GM18519 (cell line): ENCODE measurements around the gene CDK1.
"Not testable (repeated sequence)": the region's sequence is repeated elsewhere in the genome, so short reads cannot be mapped to it uniquely, and the experiment has no call there.

Experiments used
- ATAC-seq: cut with Tn5 transposase; IDR thresholded peaks from one replicate; pipeline ENCODE4 v1.9.1; 2021; ENCODE audit warnings: mild to moderate bottlenecking, moderate library complexity; ENCODE audit not compliant: unreplicated experiment, low FRiP score

CDK1 gene

GRCh38 chr10:60809157-60809556, 30.9 kb downstream of the CDK1 start:
- ATAC-seq: no peak

- ATAC-seq: no peak
Measured at GRCh38 chr10:60810437-60811182, 32.3 kb downstream of the CDK1 start.

- ATAC-seq: peak; percentile 73
Measured at GRCh38 chr10:60816628-60817397, 38.5 kb downstream of the CDK1 start.

GRCh38 chr10:60817398-60817805, 39.1 kb downstream of the CDK1 start:
- no peak for ATAC-seq

GRCh38 chr10:60818134-60818770, 40.0 kb downstream of the CDK1 start:
- no peak for ATAC-seq

DNA sequence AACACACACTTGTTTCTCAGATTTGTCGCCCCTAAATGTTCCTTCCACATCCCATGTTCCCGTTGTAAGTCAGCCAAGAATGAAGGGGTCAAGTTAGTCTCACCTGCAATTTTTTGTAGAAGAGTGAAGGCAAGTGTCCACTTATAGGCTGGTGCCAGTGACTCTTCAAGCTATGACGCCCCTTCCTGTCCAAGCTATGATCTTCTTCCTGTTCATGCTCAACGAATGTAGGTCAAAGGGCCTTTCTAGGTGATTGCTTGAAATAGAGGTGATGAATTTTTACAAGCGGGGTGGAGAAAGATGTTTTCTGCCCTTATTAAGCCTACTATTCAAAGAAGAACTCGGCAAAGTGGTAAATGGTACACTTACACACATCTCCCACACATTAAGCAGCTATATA, 41.0 kb downstream of the CDK1 start:
- ATAC-seq: no peak

DNA sequence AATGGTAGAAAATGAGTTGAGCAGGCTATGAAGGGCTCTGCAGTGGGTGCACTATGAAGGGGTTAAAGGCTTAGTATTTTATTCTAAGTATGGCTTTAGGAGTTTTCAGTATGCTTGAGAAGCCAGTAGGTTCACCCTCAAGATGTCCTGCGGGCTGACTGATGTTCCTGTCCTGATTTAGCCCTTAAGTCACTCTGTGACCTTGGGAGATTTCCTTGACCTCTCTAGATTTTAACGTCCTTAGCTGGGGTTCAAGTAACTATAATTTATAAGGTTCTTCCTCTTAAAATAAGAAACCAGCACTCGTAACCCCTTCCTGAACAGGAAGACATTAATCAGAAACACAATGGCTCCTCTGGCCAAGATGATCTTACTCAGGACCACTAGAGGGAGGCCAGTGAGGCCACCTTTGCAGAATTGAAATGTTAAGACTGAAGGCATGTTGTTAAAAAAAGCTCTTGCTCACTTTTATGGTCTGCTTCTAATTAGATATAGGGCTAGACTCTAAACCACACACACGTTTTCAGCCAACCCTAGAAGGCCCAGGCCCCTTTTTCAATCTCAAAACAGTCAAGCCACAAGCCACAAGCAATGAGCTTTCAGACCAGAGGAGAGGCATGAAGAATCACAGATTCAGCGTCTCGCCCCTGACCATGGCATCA, 41.9 kb downstream of the CDK1 start:
- ATAC-seq: peak; percentile 48

GRCh38 chr10:60821656-60822055, 43.4 kb downstream of the CDK1 start:
- no peak for ATAC-seq

GRCh38 chr10:60822809-60823208, 44.5 kb downstream of the CDK1 start:
- no peak for ATAC-seq

GRCh38 chr10:60823324-60823723, 45.0 kb downstream of the CDK1 start:
- no peak for ATAC-seq

- no peak for ATAC-seq
Measured at GRCh38 chr10:60825520-60825919, 47.2 kb downstream of the CDK1 start.

DNA sequence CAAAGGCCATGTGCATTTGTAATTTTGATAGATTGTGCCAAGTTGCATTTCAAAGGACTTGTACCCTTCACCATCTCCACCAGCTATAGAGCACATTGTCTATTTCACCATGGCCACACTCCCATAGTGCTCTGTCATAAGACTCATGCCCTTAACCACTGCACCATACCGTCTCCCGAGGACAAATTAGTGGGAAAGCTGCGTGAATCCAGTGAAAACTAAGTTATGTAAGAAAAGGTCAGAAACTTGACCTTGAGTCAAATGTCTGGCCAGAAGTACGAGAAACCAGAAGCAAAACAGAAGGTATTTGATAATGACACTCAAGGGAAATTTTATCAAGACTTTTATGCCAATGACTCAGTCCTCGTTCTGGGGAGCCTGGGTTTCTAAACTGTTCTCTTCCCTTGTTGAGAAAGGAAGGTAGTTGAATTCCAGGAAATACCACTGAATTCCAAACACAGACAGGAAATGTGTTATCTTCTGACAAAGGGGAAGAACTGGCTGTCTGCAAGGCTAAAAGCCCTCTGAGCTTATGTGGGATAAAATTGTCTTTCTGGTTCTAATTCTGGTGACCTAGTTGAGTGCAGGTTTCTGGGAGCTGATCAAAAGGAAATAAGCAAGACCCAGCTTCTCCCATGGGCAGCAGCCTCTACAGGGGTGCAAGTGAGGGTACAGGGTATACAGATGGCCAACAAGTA, 49.7 kb downstream of the CDK1 start:
- ATAC-seq: no peak

DNA sequence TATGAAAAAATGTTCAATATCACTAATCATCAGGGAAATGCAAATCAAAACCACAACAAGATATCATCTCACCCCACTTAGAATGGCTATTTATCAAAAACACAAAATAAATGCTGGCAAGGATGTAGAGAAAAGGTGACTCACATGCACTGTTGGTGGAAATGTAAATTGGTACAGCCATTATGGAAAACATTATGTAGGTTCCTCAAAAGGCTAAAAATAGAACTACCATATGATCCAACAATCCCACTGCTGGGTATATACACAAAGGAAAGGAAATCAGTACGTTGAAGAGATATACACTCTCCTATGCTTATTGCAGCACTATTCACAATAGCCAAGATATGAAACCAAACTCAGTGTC, 50.2 kb downstream of the CDK1 start:
- no peak for ATAC-seq

DNA sequence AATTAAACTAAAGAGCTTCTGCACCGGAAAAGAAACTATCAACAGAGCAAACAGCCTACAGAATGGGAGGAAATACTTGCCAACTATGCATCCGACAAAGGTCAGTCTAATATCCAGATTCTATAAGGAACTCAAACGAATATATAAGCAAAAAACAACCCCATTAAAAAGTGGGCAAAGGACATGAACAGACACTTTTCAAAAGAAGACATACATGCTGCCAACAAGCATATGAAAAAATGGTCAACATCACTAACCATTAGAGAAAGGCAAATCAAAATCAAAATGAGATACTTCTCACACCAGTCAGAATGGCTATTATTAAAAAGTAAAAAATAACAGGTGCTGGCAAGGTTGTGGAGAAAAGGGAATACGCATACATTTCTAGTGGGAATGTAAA, 53.9 kb downstream of the CDK1 start:
- ATAC-seq: not testable (repeated sequence)

- no peak for ATAC-seq
Measured at GRCh38 chr10:60834401-60834800, 56.1 kb downstream of the CDK1 start.

DNA sequence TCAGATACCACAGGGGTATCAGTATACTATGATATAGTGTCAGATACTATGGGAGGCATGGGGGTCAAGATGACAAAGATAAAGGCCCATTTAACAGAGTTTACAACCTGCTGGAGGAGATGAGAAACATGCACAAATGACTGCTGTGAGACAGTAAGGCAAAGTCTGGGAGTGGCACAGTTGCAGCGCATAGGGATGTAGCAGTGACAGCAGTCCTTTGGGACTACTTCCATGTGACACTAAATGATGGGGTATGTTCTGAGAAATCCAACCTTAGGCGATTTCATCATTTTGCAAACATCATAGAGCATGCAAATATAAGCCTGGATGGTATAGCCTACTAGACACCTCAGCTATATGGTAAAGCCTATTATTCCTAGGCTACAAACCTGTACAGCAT, 56.8 kb downstream of the CDK1 start:
- ATAC-seq: no peak

GRCh38 chr10:60841227-60841626, 62.9 kb downstream of the CDK1 start:
- ATAC-seq: not testable (repeated sequence)

GRCh38 chr10:60842694-60843093, 64.4 kb downstream of the CDK1 start:
- ATAC-seq: no peak
